IMR-90 (cell line): ENCODE data around the gene PITPNB. TPM values are rescaled to one million over a fixed set of nuclear protein-coding genes. Genes with fewer than 3 reads are reported as not detected.

Experiments used
- ATAC-seq: fragments of 200-7000 bp; cut with Tn5 transposase; 2 replicates; pipeline ENCODE4 v1.9.1; 2020; ENCODE audit warnings: low read depth, mild to moderate bottlenecking, moderate library complexity
- BruUV-seq: library from RNA; stranded (reverse); fragments of 400-500 nt; replicated peaks from 2 replicates; lab custom pipeline; 2021; lab: Mats Ljungman, UMichigan
- CTCF ChIA-PET: fragments of 300-600 bp; formaldehyde crosslinking; extraction: SDS; loops from one replicate; lab custom pipeline; 2021; ENCODE audit warnings: antibody characterized with exemption; lab: Yijun Ruan, JAX
- POLR2A ChIA-PET: fragments of 300-600 bp; sonication (Branson Sonifier 250); formaldehyde crosslinking; loops from one replicate; lab custom pipeline; 2022; ENCODE audit warnings: antibody characterized with exemption; ENCODE audit not compliant: unreplicated experiment; lab: Charles Lee
- DNase-seq: peaks from one replicate; pipeline ENCODE4 v3.0.0; 2013
- H2AFZ ChIP-seq: replicated peaks from 2 replicates; pipeline ENCODE3; 2013; ENCODE audit warnings: low read length, mild to moderate bottlenecking; ENCODE audit not compliant: poor library complexity
- H2AK5ac ChIP-seq: 2 replicates; pipeline ENCODE4 v1.6.1; 2013; ENCODE audit warnings: low read depth, low read length, inconsistent platforms
- H2AK9ac ChIP-seq: replicated peaks from 2 replicates; pipeline ENCODE3; 2013; ENCODE audit warnings: mild to moderate bottlenecking, low read depth, low read length, moderate library complexity; ENCODE audit not compliant: poor library complexity
- H2BK120ac ChIP-seq: 2 replicates; pipeline ENCODE4 v1.6.1; 2013; ENCODE audit warnings: low read depth, low read length, inconsistent platforms
- H2BK15ac ChIP-seq: 3 replicates; pipeline ENCODE4 v1.6.1; 2013; ENCODE audit warnings: low read depth, low read length, inconsistent platforms
- H2BK20ac ChIP-seq: 2 replicates; pipeline ENCODE4 v1.6.1; 2013; ENCODE audit warnings: low read depth, mild to moderate bottlenecking, inconsistent platforms, low read length, moderate library complexity
- H2BK5ac ChIP-seq: 2 replicates; pipeline ENCODE4 v1.6.1; 2013; ENCODE audit warnings: mild to moderate bottlenecking, low read depth, low read length, inconsistent platforms; ENCODE audit not compliant: poor library complexity, severe bottlenecking
- H3K14ac ChIP-seq: replicated peaks from 2 replicates; pipeline ENCODE4 v1.6.1; 2013; ENCODE audit warnings: low read depth, low read length, inconsistent platforms
- H3K18ac ChIP-seq: 2 replicates; pipeline ENCODE4 v1.6.1; 2013; ENCODE audit warnings: low read depth, low read length, control low read depth
- H3K23ac ChIP-seq: 2 replicates; pipeline ENCODE4 v1.6.1; 2013; ENCODE audit warnings: low read depth, low read length, inconsistent platforms
- H3K27ac ChIP-seq: 2 replicates; pipeline ENCODE4 v1.5.1; 2013; ENCODE audit warnings: mild to moderate bottlenecking, control low read depth, low read length; ENCODE audit not compliant: insufficient read depth
- H3K27me3 ChIP-seq: 2 replicates; pipeline ENCODE4 v1.6.1; 2013; ENCODE audit warnings: low read length; ENCODE audit not compliant: control insufficient read depth, insufficient read depth
- H3K36me3 ChIP-seq: 2 replicates; pipeline ENCODE4 v1.6.1; 2013; ENCODE audit warnings: low read length, mixed read lengths; ENCODE audit not compliant: control insufficient read depth, insufficient read depth
- H3K4ac ChIP-seq: 2 replicates; pipeline ENCODE4 v1.6.1; 2013; ENCODE audit warnings: low read depth, low read length, inconsistent platforms
- H3K4me1 ChIP-seq: 2 replicates; pipeline ENCODE4 v1.6.1; 2013; ENCODE audit warnings: low read length, mixed read lengths; ENCODE audit not compliant: control insufficient read depth, insufficient read depth
- H3K4me2 ChIP-seq: 2 replicates; pipeline ENCODE4 v1.6.1; 2013; ENCODE audit warnings: low read depth, mild to moderate bottlenecking, control low read depth, low read length, moderate library complexity
- H3K4me3 ChIP-seq: 2 replicates; pipeline ENCODE4 v1.5.1; 2013; ENCODE audit warnings: low read depth, mild to moderate bottlenecking, control low read depth, low read length, moderate library complexity; ENCODE audit not compliant: insufficient read depth
- H3K56ac ChIP-seq: 2 replicates; pipeline ENCODE4 v1.6.1; 2013; ENCODE audit warnings: low read length, inconsistent platforms; ENCODE audit not compliant: insufficient read depth; ENCODE audit errors: extremely low read depth
- H3K79me1 ChIP-seq, 2 experiments: 2 replicates each; pipeline ENCODE4 v1.6.1; 2013; ENCODE audit warnings: low read length in 2 of 2, inconsistent platforms in 1 of 2, low read depth in 1 of 2
- H3K9ac ChIP-seq: 2 replicates; pipeline ENCODE4 v1.6.1; 2013; ENCODE audit warnings: low read depth, low read length, control low read depth
- H3K9me1 ChIP-seq: 2 replicates; pipeline ENCODE4 v1.6.1; 2013; ENCODE audit warnings: low read length, inconsistent platforms; ENCODE audit not compliant: insufficient read depth
- H3K9me3 ChIP-seq: 2 replicates; pipeline ENCODE4 v1.6.1; 2013; ENCODE audit warnings: low read length; ENCODE audit not compliant: control insufficient read depth, insufficient read depth
- H4K20me1 ChIP-seq: 2 replicates; pipeline ENCODE4 v1.6.1; 2013; ENCODE audit warnings: low read length, inconsistent platforms; ENCODE audit not compliant: insufficient read depth
- H4K5ac ChIP-seq: 2 replicates; pipeline ENCODE4 v1.6.1; 2013; ENCODE audit warnings: mild to moderate bottlenecking, low read depth, low read length, control low read depth
- H4K8ac ChIP-seq, 2 experiments: 2 replicates each; pipeline ENCODE4 v1.6.1; 2013; ENCODE audit warnings: low read depth in 2 of 2, low read length in 2 of 2, control low read depth in 1 of 2, inconsistent platforms in 1 of 2
- H4K91ac ChIP-seq: 2 replicates; pipeline ENCODE4 v1.6.1; 2013; ENCODE audit warnings: low read depth, low read length, inconsistent platforms; ENCODE audit not compliant: insufficient read depth
- BHLHE40 ChIP-seq: fragments of 150-350 bp; IDR thresholded peaks from 2 replicates; pipeline ENCODE4 v1.6.1; 2016; ENCODE audit warnings: mild to moderate bottlenecking, low read depth, low read length
- CEBPB ChIP-seq: IDR thresholded peaks from 2 replicates; pipeline ENCODE4 v1.6.1; 2012; ENCODE audit warnings: low read depth, low read length, improper control_type of control experiment
- CHD1 ChIP-seq: IDR thresholded peaks from 2 replicates; pipeline ENCODE4 v1.6.1; 2012; ENCODE audit warnings: low read depth, low read length, improper control_type of control experiment
- FOS ChIP-seq: fragments of 150-350 bp; IDR thresholded peaks from 2 replicates; pipeline ENCODE4 v1.6.1; 2016; ENCODE audit warnings: low read depth, low read length
- MAFK ChIP-seq: IDR thresholded peaks from 2 replicates; pipeline ENCODE4 v1.6.1; 2012; ENCODE audit warnings: low read depth, low read length, improper control_type of control experiment
- MAZ ChIP-seq: IDR thresholded peaks from 2 replicates; pipeline ENCODE4 v1.6.1; 2012; ENCODE audit warnings: low read depth, mild to moderate bottlenecking, low read length, improper control_type of control experiment, moderate library complexity, borderline replicate concordance
- MXI1 ChIP-seq: IDR thresholded peaks from 2 replicates; pipeline ENCODE4 v1.6.1; 2012; ENCODE audit warnings: low read depth, mild to moderate bottlenecking, low read length, moderate library complexity, borderline replicate concordance
- NFE2L2 ChIP-seq: fragments of 150-350 bp; IDR thresholded peaks from 2 replicates; pipeline ENCODE4 v1.6.1; 2016; ENCODE audit warnings: low read depth, mild to moderate bottlenecking, low read length
- POLR2A ChIP-seq: IDR thresholded peaks from 2 replicates; pipeline ENCODE4 v1.6.1; 2012; ENCODE audit warnings: mild to moderate bottlenecking, low read depth, low read length
- RAD21 ChIP-seq: IDR thresholded peaks from 2 replicates; pipeline ENCODE4 v1.6.1; 2012; ENCODE audit warnings: low read length, improper control_type of control experiment
- RCOR1 ChIP-seq: IDR thresholded peaks from 2 replicates; pipeline ENCODE4 v1.6.1; 2012; ENCODE audit warnings: mild to moderate bottlenecking, low read length, improper control_type of control experiment; ENCODE audit not compliant: insufficient replicate concordance
- RFX5 ChIP-seq: IDR thresholded peaks from 2 replicates; pipeline ENCODE4 v1.8.0; 2012; ENCODE audit warnings: low read depth, mild to moderate bottlenecking, low read length, moderate library complexity
- SMC3 ChIP-seq: fragments of 150-350 bp; IDR thresholded peaks from 2 replicates; pipeline ENCODE4 v1.6.1; 2016; ENCODE audit warnings: low read depth, mild to moderate bottlenecking, antibody characterized with exemption, low read length, moderate library complexity
- WGBS, 2 experiments: methylation state at CpG; one replicate each; pipeline versions ENCODE4 v1.1.5 to v1.1.7; 2013; ENCODE audit warnings: missing lambda C conversion rate in 2 of 2; ENCODE audit not compliant: insufficient read length in 1 of 2; ENCODE audit errors: extremely low coverage in 2 of 2; 5-methylcytosine and 5-hydroxymethylcytosine counted together
- dilution Hi-C: fragments of 300-500 bp; cut with HindIII; formaldehyde crosslinking; loops from one replicate; pipeline ENCODE4 v1.14.3; 2018; ENCODE audit warnings: low sequenced_read_pairs; ENCODE audit not compliant: unreplicated experiment
- in situ Hi-C: fragments of 300-500 bp; cut with MboI; formaldehyde crosslinking; loops from 3 replicates; pipeline ENCODE4 v1.14.3; 2019; ENCODE audit warnings: low sequenced_read_pairs, inconsistent platforms, mixed read lengths
- intact Hi-C: fragments of 100-400 bp; cut with micrococcal nuclease; formaldehyde crosslinking; loops from 2 replicates; pipeline ENCODE4 v1.10.0; 2022
- polyA plus RNA-seq, 3 experiments: library from polyadenylated mRNA; depleted of rRNA; stranded (reverse); fragments of >200 nt; gene quantifications; 2 replicates each; pipeline ENCODE4 v1.2.3, GENCODE V29; 2012; ENCODE audit warnings: low replicate concordance in 1 of 3
- total RNA-seq: library from RNA; depleted of rRNA; stranded (reverse); fragments of >200 nt; gene quantifications from 2 replicates; pipeline ENCODE4 v1.2.3, GENCODE V29; 2012
- TF ChIP-seq, protein P1 (sequence below): conservative IDR thresholded peaks from 2 replicates; pipeline ENCODE4 v1.5.1; 2012; ENCODE audit warnings: mild to moderate bottlenecking, low read depth, low read length, improper control_type of control experiment
- TF ChIP-seq, protein P2 (sequence below): fragments of 150-350 bp; IDR thresholded peaks from 2 replicates; pipeline ENCODE4 v1.6.1; 2017; ENCODE audit warnings: mild to moderate bottlenecking, antibody characterized with exemption, low read length, low read depth
- TF ChIP-seq, protein P3 (sequence below): fragments of 150-350 bp; IDR thresholded peaks from 2 replicates; pipeline ENCODE4 v1.6.1; 2016; ENCODE audit warnings: low read depth, mild to moderate bottlenecking, low read length, moderate library complexity, borderline replicate concordance

PITPNB gene
- total and polyA plus RNA-seq, 2 of the 4 experiments (the other 2 are of a cell fraction) = 19.7 to 54.5 TPM

DNA sequence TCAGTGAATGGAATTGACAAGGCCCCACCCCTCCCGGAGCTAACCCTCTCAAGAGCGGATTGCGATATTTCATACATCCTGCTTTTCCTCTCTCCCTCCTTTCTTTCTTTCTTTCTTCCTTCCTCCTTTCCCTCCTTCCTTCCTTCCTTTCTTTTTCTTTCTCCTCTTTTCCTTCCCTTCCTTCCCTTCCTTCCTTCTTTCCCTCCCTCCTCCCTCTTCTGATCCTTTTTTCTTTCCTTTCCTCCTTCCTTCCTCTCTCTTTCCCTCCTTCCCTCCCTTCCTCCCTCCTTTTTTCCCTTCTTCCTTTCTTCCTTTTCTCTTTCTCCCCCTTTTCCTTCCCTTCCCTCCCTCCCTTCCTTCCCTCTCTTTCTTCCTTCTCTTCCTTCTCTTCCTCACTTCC, 102.5 kb downstream of the PITPNB start:
- no peak overlapping the region for H3K23ac ChIP-seq
- no peak overlapping the region for H3K14ac ChIP-seq
- H3K4me3 ChIP-seq = no peak overlapping the region
- H3K27me3 ChIP-seq = peaks cover 8% of the 10 kb centered on the region
- ATAC-seq (no peak), DNase-seq (no peak)
- no peak overlapping the region for H2BK15ac ChIP-seq
- no peak overlapping the region for H4K8ac ChIP-seq
- no peak overlapping the region for H2AK5ac ChIP-seq
- no peak overlapping the region for H2AFZ ChIP-seq
- intact Hi-C loops = no loop called here
- no peak overlapping the region for H2BK5ac ChIP-seq
- H3K9me3 ChIP-seq = no peaks in the 10 kb centered on the region
- BruUV-seq = no TSS peak
- H3K36me3 ChIP-seq = no peaks in the 10 kb centered on the region
- H3K4me2 ChIP-seq = no peak overlapping the region
- TF ChIP-seq, protein P1, sequence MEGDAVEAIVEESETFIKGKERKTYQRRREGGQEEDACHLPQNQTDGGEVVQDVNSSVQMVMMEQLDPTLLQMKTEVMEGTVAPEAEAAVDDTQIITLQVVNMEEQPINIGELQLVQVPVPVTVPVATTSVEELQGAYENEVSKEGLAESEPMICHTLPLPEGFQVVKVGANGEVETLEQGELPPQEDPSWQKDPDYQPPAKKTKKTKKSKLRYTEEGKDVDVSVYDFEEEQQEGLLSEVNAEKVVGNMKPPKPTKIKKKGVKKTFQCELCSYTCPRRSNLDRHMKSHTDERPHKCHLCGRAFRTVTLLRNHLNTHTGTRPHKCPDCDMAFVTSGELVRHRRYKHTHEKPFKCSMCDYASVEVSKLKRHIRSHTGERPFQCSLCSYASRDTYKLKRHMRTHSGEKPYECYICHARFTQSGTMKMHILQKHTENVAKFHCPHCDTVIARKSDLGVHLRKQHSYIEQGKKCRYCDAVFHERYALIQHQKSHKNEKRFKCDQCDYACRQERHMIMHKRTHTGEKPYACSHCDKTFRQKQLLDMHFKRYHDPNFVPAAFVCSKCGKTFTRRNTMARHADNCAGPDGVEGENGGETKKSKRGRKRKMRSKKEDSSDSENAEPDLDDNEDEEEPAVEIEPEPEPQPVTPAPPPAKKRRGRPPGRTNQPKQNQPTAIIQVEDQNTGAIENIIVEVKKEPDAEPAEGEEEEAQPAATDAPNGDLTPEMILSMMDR = no peak
- TF ChIP-seq POLR2A (no peak), MXI1 (no peak), MAFK (no peak), BHLHE40 (no peak), SMC3 (no peak), CHD1 (no peak), NFE2L2 (no peak), MAZ (no peak), RFX5 (no peak), CEBPB (no peak), RCOR1 (no peak), FOS (no peak), RAD21 (no peak)
- TF ChIP-seq, protein P2, sequence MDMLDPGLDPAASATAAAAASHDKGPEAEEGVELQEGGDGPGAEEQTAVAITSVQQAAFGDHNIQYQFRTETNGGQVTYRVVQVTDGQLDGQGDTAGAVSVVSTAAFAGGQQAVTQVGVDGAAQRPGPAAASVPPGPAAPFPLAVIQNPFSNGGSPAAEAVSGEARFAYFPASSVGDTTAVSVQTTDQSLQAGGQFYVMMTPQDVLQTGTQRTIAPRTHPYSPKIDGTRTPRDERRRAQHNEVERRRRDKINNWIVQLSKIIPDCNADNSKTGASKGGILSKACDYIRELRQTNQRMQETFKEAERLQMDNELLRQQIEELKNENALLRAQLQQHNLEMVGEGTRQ = no peak
- TF ChIP-seq, protein P3, sequence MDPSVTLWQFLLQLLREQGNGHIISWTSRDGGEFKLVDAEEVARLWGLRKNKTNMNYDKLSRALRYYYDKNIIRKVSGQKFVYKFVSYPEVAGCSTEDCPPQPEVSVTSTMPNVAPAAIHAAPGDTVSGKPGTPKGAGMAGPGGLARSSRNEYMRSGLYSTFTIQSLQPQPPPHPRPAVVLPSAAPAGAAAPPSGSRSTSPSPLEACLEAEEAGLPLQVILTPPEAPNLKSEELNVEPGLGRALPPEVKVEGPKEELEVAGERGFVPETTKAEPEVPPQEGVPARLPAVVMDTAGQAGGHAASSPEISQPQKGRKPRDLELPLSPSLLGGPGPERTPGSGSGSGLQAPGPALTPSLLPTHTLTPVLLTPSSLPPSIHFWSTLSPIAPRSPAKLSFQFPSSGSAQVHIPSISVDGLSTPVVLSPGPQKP = no peak
- H4K5ac ChIP-seq = no peak overlapping the region
- H2BK120ac ChIP-seq = no peak overlapping the region
- ChIA-PET CTCF (no interaction called here), POLR2A (no interaction called here)
- dilution Hi-C loops = no loop called here
- no peak overlapping the region for H3K27ac ChIP-seq
- no peaks in the 10 kb centered on the region for H3K4me1 ChIP-seq
- H4K91ac ChIP-seq = no peak overlapping the region
- H2AK9ac ChIP-seq = no peak overlapping the region
- H3K9me1 ChIP-seq = 0 out of 2 replicates have a peak, but pooled peaks cover under 1% of the 10 kb centered on the region
- H3K9ac ChIP-seq = no peak overlapping the region
- H3K4ac ChIP-seq = no peak overlapping the region
- no peak overlapping the region for H2BK20ac ChIP-seq
- no peaks in the 10 kb centered on the region for H3K79me1 ChIP-seq
- in situ Hi-C loops = loop anchor here (10.0 kb wide), 1 partner anchor 1062 kb away; no protein-coding TSS in a partner anchor
- WGBS, 2 experiments = 67% methylated on average over 1 of the region's 3 CpGs; no CpG with 5 or more reads in 1 of the 2 experiments
- no peak overlapping the region for H3K56ac ChIP-seq
- no peak overlapping the region for H3K18ac ChIP-seq
- H4K20me1 ChIP-seq = no peaks in the 10 kb centered on the region
